Measurements from ENCODE around the gene ARHGAP29. TPM values are rescaled to one million over a fixed set of nuclear protein-coding genes. Genes with fewer than 3 reads are reported as not detected.

ARHGAP29 gene
- total RNA-seq, 4 donors from 2014 or later = 1.4 to 30.5 (median 5.6) TPM

DNA sequence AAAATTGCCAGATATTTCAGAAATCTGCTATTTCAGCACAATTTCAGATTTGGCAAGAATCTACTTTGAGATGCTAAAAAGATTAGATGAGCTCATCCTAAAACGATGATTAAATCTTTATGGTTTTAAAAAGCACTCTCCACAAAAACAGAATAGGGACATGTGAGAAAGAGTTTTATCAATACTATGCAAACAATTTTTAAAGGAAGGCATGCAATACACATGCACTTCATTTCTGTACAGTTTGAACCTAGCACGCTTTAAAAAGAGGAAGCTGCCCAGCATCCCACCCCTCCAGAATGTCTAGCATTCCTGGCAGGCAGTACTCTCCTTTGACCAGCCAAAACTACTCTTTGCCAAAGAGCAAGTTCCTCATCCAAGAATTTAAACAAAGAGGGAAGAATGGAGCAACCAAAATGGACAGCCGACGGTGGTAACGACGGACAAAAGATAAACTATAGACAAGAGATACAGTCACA, 1.3 kb downstream of the ARHGAP29 start:
- Histone ChIP-seq H3K9me3 (no peaks in the 10 kb centered on the region), H3K36me3 (no peaks in the 10 kb centered on the region), H3K27me3 (peaks cover 0 to 64% (median 2%) of the 10 kb centered on the region in 4 donors), H3K4me1 (peaks cover 0 to 38% (median 0%) of the 10 kb centered on the region in 3 donors), H3K27ac (peak overlapping the region; percentile 71 to 95 (median 86)), H3K4me3 (peak overlapping the region; percentile 60 to 89 (median 76))
- no peak for TF ChIP-seq POLR2A (IDR thresholded peaks at IDR 0.05)
- TF ChIP-seq, protein P1, sequence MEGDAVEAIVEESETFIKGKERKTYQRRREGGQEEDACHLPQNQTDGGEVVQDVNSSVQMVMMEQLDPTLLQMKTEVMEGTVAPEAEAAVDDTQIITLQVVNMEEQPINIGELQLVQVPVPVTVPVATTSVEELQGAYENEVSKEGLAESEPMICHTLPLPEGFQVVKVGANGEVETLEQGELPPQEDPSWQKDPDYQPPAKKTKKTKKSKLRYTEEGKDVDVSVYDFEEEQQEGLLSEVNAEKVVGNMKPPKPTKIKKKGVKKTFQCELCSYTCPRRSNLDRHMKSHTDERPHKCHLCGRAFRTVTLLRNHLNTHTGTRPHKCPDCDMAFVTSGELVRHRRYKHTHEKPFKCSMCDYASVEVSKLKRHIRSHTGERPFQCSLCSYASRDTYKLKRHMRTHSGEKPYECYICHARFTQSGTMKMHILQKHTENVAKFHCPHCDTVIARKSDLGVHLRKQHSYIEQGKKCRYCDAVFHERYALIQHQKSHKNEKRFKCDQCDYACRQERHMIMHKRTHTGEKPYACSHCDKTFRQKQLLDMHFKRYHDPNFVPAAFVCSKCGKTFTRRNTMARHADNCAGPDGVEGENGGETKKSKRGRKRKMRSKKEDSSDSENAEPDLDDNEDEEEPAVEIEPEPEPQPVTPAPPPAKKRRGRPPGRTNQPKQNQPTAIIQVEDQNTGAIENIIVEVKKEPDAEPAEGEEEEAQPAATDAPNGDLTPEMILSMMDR (IDR thresholded peaks at IDR 0.05) = no peak
- WGBS, 2 donors = 18 to 22% methylated on average over 6 of the region's 6 CpGs
- intact Hi-C loops (cut with DNase I) = loop anchor here (5.0 to 10.0 kb wide), 2 partner anchors 89 to 189 kb away; no protein-coding TSS in a partner anchor
- no peak for DNase-seq

DNA sequence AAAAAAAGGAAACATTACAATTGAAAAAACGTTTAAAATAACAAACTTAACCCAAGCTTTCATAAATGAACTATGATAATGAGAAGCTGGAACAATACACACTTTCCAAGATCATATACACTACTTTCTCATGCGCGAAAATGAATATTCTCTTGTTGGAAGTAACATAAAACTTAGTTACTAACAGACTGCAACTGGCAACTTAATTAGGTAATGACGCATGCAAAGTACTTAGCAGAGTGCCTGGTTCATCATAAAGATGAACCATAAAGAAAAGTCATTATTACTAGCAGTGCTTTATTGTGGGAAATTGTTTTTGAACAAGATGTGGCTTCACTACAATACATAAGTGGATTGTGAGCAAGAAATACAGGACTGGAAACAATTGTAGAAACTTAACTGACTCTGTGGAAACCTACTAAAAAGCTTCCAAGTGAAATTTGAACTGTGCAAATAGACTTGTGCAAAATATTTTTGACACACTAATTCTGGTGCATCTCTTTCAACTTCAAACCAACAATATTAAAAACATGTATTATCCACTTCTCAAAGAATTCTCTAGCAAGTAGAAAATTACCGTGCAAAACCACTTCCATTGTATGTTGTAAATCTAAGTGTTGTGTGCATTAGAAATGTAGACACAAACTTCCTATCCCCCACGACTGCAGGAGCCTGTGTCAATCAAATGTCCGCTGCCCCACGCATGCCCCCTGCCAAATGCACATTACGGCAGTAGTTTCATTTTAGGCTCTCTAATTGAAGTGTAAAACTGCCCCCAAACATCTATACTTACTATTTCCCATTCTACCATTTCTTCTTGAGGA, 2.0 kb downstream of the ARHGAP29 start:
- intact Hi-C loops (cut with DNase I) = loop anchor here (5.0 to 10.0 kb wide), 2 partner anchors 89 to 188 kb away; no protein-coding TSS in a partner anchor
- Histone ChIP-seq H3K27ac (peak overlapping the region in 3 of 4 donors; percentile 71 to 95 (median 90)), H3K4me1 (peaks cover 0 to 38% (median 0%) of the 10 kb centered on the region in 3 donors), H3K9me3 (no peaks in the 10 kb centered on the region), H3K36me3 (no peaks in the 10 kb centered on the region), H3K4me3 (peak overlapping the region in 3 of 4 donors; percentile 60 to 89 (median 78)), H3K27me3 (peaks cover 0 to 63% (median 2%) of the 10 kb centered on the region in 4 donors)
- DNase-seq = no peak
- TF ChIP-seq, protein P1 (IDR thresholded peaks at IDR 0.05) = no peak
- no peak for TF ChIP-seq POLR2A (IDR thresholded peaks at IDR 0.05)
- 33 to 53% methylated on average over 9 of the region's 9 CpGs for WGBS, 2 donors

DNA sequence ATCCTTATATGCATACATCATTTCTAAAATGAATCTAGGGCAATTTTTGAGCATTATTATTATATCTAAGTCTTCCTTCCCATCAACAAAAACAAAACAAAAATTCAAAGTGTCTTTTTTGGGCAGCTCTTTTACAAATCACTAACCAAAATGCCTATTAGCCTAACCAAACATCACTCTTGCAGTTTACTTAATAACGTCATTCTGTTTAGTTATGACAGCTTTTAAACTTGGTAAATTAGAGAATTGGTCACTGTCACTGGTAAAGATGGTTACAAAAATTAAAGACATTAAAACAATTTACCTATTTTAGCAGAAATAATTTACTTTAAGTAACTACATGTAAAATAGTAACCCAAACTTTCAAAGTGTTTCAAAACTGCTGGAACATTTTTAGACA, 2.8 kb downstream of the ARHGAP29 start:
- H3K4me3 ChIP-seq = peak overlapping the region in 1 of 4 donors; percentile 89
- H3K27ac ChIP-seq = peak overlapping the region in 2 of 4 donors; percentile 48 to 90
- 45 to 60% methylated on average over 1 of the region's 1 CpG for WGBS, 2 donors
- intact Hi-C loops (cut with DNase I) = loop anchor here (5.0 to 10.0 kb wide), 2 partner anchors 90 to 187 kb away; no protein-coding TSS in a partner anchor
- no peaks in the 10 kb centered on the region for H3K9me3 ChIP-seq
- no peak for DNase-seq
- no peaks in the 10 kb centered on the region for H3K36me3 ChIP-seq
- H3K4me1 ChIP-seq = peaks cover 0 to 38% (median 0%) of the 10 kb centered on the region in 3 donors
- peaks cover 0 to 56% (median 0%) of the 10 kb centered on the region in 4 donors for H3K27me3 ChIP-seq
- no peak for TF ChIP-seq POLR2A (IDR thresholded peaks at IDR 0.05)
- TF ChIP-seq, protein P1 (IDR thresholded peaks at IDR 0.05) = no peak

DNA sequence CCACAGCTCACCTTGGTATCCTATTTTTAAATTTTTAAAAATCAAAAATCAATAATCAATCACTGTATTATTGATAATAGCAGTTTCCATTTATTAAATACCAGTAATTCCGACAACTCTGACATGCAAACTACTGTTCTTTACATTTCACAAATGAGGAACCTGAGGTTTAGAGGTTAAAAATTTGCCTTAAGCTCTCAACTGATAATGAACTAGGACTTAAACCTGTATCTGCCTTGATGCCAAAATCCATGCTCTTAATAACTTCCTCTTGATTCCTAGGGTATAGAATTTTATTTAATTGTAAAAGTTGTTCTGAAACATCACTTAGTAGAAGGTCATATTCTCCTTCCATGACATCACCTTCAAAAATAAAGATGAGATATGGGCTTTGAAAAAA, 5.6 kb downstream of the ARHGAP29 start:
- Histone ChIP-seq H3K27ac (peak overlapping the region in 1 of 4 donors; percentile 17), H3K27me3 (peaks cover 0 to 28% (median 0%) of the 10 kb centered on the region in 4 donors), H3K9me3 (no peaks in the 10 kb centered on the region), H3K36me3 (no peaks in the 10 kb centered on the region), H3K4me3 (no peak overlapping the region), H3K4me1 (peaks cover 0 to 23% (median 5%) of the 10 kb centered on the region in 3 donors)
- TF ChIP-seq POLR2A (IDR thresholded peaks at IDR 0.05) = no peak
- TF ChIP-seq, protein P1 (IDR thresholded peaks at IDR 0.05) = no peak
- no peak for DNase-seq
- intact Hi-C loops (cut with DNase I) = loop anchor here (10.0 kb wide), 1 partner anchor 93 kb away; no protein-coding TSS in a partner anchor
- WGBS, 2 donors = 30 to 73% methylated on average over 1 of the region's 1 CpG

DNA sequence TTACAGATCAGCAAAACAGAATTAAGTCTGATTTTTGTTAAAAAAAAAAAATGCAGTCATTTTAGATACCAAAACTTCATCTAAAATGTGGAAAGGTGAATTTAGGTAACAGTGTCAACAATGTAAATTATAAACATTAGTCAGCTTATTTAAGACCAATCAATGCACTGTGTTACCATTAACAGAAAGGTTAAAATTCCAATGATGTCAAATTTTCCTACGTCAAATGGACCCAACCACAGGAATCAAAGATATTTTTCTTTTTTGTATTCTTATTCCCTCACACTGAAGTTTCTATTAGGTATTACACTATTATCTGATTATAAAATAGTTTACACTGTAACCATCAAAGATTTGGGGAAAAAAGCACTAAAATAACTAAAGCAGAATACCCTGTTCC, 6.5 kb downstream of the ARHGAP29 start:
- Histone ChIP-seq H3K36me3 (no peaks in the 10 kb centered on the region), H3K9me3 (no peaks in the 10 kb centered on the region), H3K27ac (peak overlapping the region in 1 of 4 donors; percentile 17), H3K4me1 (peaks cover 0 to 15% (median 5%) of the 10 kb centered on the region in 3 donors), H3K27me3 (peaks cover 0 to 19% (median 0%) of the 10 kb centered on the region in 4 donors), H3K4me3 (no peak overlapping the region)
- TF ChIP-seq, protein P1 (IDR thresholded peaks at IDR 0.05) = no peak
- TF ChIP-seq POLR2A (IDR thresholded peaks at IDR 0.05) = no peak
- WGBS, 2 donors = 86 to 93% methylated on average over 1 of the region's 1 CpG
- intact Hi-C loops (cut with DNase I) = loop anchor here (10.0 kb wide), 1 partner anchor 94 kb away; no protein-coding TSS in a partner anchor
- no peak for DNase-seq
